Measurements from ENCODE around the gene TRMT11. TPM values are rescaled to one million over a fixed set of nuclear protein-coding genes. Genes with fewer than 3 reads are reported as not detected.

The TRMT11 gene
- total RNA-seq, 2 experiments from 2014 or later = 21.6 to 22.5 TPM

DNA sequence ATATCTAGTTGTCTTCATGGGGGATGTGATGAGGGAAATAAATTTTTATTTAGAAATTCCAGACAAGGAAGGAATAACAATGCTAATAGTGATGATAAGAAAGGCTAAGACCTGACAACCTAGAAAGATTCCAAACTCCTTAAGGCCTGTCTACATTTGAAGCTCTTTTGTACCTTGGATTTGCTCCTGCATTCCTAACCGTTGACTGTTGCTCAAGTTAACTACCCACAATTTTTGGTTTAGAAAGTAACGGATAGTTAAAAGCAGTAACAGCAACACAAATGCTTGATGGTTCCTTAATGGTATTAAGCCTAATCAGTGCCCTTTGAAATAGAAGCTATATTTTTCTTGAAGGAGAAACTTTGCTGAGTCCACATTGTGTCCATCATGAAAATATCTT lies 52.9 kb downstream of the TRMT11 start:
- H3K27ac Mint-ChIP-seq = no peak overlapping the region
- intact Hi-C loops (cut with DNase I, micrococcal nuclease) = no loop called here
- peaks cover 1% of the 10 kb centered on the region for H3K9me3 Mint-ChIP-seq
- DNase-seq = no peak
- Histone ChIP-seq H3K4me3 (ENCODE audit: low read length) (no peak overlapping the region), H3K27ac (ENCODE audit: low read depth in 1 of 2, low read length in 2 of 2) (no peak overlapping the region), H3K27me3 (ENCODE audit: control insufficient read depth in 1 of 2, insufficient read depth in 2 of 2, low read length in 2 of 2) (no peaks in the 10 kb centered on the region), H3K9me3 (ENCODE audit: control insufficient read depth in 1 of 2, insufficient read depth in 1 of 2, low read length in 2 of 2) (no peaks in the 10 kb centered on the region), H3K4me1 (ENCODE audit: insufficient read depth, low read length) (no peaks in the 10 kb centered on the region), H3K36me3 (ENCODE audit: insufficient read depth, low read length) (peaks cover 37% of the 10 kb centered on the region)
- TF ChIP-seq CTCF (IDR thresholded peaks at IDR 0.05) = no peak
- no peaks in the 10 kb centered on the region for H3K27me3 Mint-ChIP-seq
- CTCF ChIA-PET = no interaction called here
- H3K4me1 Mint-ChIP-seq (ENCODE audit: low read depth) = no peaks in the 10 kb centered on the region
- no peak overlapping the region for H3K4me3 Mint-ChIP-seq
- POLR2A ChIA-PET = no interaction called here
- no peak for ATAC-seq (ENCODE audit: poor library complexity)
- H3K36me3 Mint-ChIP-seq (ENCODE audit: low read depth) = peaks cover 87% of the 10 kb centered on the region

- no peaks in the 10 kb centered on the region for H3K9me3 ChIP-seq (ENCODE audit: control insufficient read depth in 1 of 2, insufficient read depth in 1 of 2, low read length in 2 of 2)
- H3K27me3 ChIP-seq (ENCODE audit: control insufficient read depth in 1 of 2, insufficient read depth in 2 of 2, low read length in 2 of 2) = no peaks in the 10 kb centered on the region
- H3K27ac ChIP-seq (ENCODE audit: low read depth in 1 of 2, low read length in 2 of 2) = no peak overlapping the region
- CTCF ChIA-PET = no interaction called here
- H3K27me3 Mint-ChIP-seq = no peaks in the 10 kb centered on the region
- peaks cover 86% of the 10 kb centered on the region for H3K36me3 Mint-ChIP-seq (ENCODE audit: low read depth)
- no peak for ATAC-seq (ENCODE audit: poor library complexity)
- H3K4me1 ChIP-seq (ENCODE audit: insufficient read depth, low read length) = no peaks in the 10 kb centered on the region
- no peak overlapping the region for H3K27ac Mint-ChIP-seq
- peaks cover 2% of the 10 kb centered on the region for H3K9me3 Mint-ChIP-seq
- DNase-seq = no peak
- TF ChIP-seq CTCF (IDR thresholded peaks at IDR 0.05) = no peak
- H3K4me3 Mint-ChIP-seq = no peak overlapping the region
- POLR2A ChIA-PET = no interaction called here
- peaks cover 38% of the 10 kb centered on the region for H3K36me3 ChIP-seq (ENCODE audit: insufficient read depth, low read length)
- intact Hi-C loops (cut with DNase I, micrococcal nuclease) = no loop called here
- no peaks in the 10 kb centered on the region for H3K4me1 Mint-ChIP-seq (ENCODE audit: low read depth)
- H3K4me3 ChIP-seq (ENCODE audit: low read length) = no peak overlapping the region
Observed at GRCh38 chr6:126040394-126040793, 54.1 kb downstream of the TRMT11 start.

- DNase-seq = no peak
- Mint-ChIP-seq H3K4me3 (no peak overlapping the region), H3K9me3 (peaks cover 2% of the 10 kb centered on the region), H3K36me3 (ENCODE audit: low read depth) (peaks cover 86% of the 10 kb centered on the region), H3K27me3 (no peaks in the 10 kb centered on the region), H3K27ac (no peak overlapping the region), H3K4me1 (ENCODE audit: low read depth) (no peaks in the 10 kb centered on the region)
- intact Hi-C loops (cut with DNase I, micrococcal nuclease) = no loop called here
- Histone ChIP-seq H3K36me3 (ENCODE audit: insufficient read depth, low read length) (peaks cover 35% of the 10 kb centered on the region), H3K9me3 (ENCODE audit: control insufficient read depth in 1 of 2, insufficient read depth in 1 of 2, low read length in 2 of 2) (no peaks in the 10 kb centered on the region), H3K4me3 (ENCODE audit: low read length) (no peak overlapping the region), H3K27me3 (ENCODE audit: control insufficient read depth in 1 of 2, insufficient read depth in 2 of 2, low read length in 2 of 2) (no peaks in the 10 kb centered on the region), H3K4me1 (ENCODE audit: insufficient read depth, low read length) (no peaks in the 10 kb centered on the region), H3K27ac (ENCODE audit: low read depth in 1 of 2, low read length in 2 of 2) (no peak overlapping the region)
- no peak for ATAC-seq (ENCODE audit: poor library complexity)
- TF ChIP-seq CTCF (IDR thresholded peaks at IDR 0.05) = no peak
- CTCF ChIA-PET = no interaction called here
- POLR2A ChIA-PET = no interaction called here
Observed at GRCh38 chr6:126040826-126041225, 54.5 kb downstream of the TRMT11 start.
